ENCODE data around the gene C11orf97. TPM values are rescaled to one million over a fixed set of nuclear protein-coding genes. Genes with fewer than 3 reads are reported as not detected.

Gene C11orf97
- total and polyA plus RNA-seq, 2 of the 8 experiments (the other 6 are each of a cell fraction or from before 2014, with no cell fraction given), result not detected

GRCh38 chr11:94557421-94557820, 45.2 kb downstream of the C11orf97 start (continued):
- no peak for TF ChIP-seq NRF1 (IDR thresholded peaks at IDR 0.05; ENCODE audit: low read depth, low read length)
- no peak for TF ChIP-seq HDAC2 (IDR thresholded peaks at IDR 0.05; ENCODE audit: borderline replicate concordance in 1 of 2, low read depth in 2 of 2, low read length in 2 of 2)
- TF ChIP-seq MAFK (IDR thresholded peaks at IDR 0.05; ENCODE audit: low read depth, low read length), result no peak
- TF ChIP-seq ZNF274 (IDR thresholded peaks at IDR 0.05; ENCODE audit: borderline replicate concordance, extremely low read depth, low read length), result no peak
- TF ChIP-seq CTBP2 (IDR thresholded peaks at IDR 0.05; ENCODE audit: borderline replicate concordance, insufficient read depth, insufficient read length, low read length), result no peak

All from H1 (cell line).